H1 (cell line): Measurements from ENCODE around the gene UBN2. TPM values are rescaled to one million over a fixed set of nuclear protein-coding genes. Genes with fewer than 3 reads are reported as not detected.
"Not testable (repeated sequence)": the region's sequence is repeated elsewhere in the genome, so short reads cannot be mapped to it uniquely, and the experiment has no call there.

ENCODE experiments used
- CTCF ChIA-PET: fragments of 300-600 bp; sonication (Branson Sonifier 250); formaldehyde crosslinking; loops from one replicate; lab custom pipeline; 2021; ENCODE audit not compliant: partially characterized antibody; lab: Charles Lee
- POLR2A ChIA-PET: fragments of 300-600 bp; sonication (Branson Sonifier 250); formaldehyde crosslinking; loops from one replicate; lab custom pipeline; 2021; ENCODE audit warnings: inconsistent platforms; ENCODE audit not compliant: partially characterized antibody; lab: Charles Lee
- DNase-seq, 2 experiments: peaks; one replicate each; pipeline versions ENCODE4 v3.0.0 to v3.0.0-alpha.2; 2010 to 2022; ENCODE audit warnings: low spot score in 2 of 2, low read depth in 1 of 2, mixed read lengths in 1 of 2
- FAIRE-seq: peaks from 2 replicates; lab custom pipeline; 2011; peaks lifted over from hg19 to GRCh38; lab: Jason Lieb, UNC
- H2AFZ ChIP-seq: 2 replicates; pipeline ENCODE4 v1.8.1; 2012; ENCODE audit warnings: low read length, inconsistent platforms
- H2AK5ac ChIP-seq: 2 replicates; pipeline ENCODE4 v1.6.1; 2013; ENCODE audit warnings: low read depth, low read length
- H2BK120ac ChIP-seq: replicated peaks from 2 replicates; pipeline ENCODE3; 2013; ENCODE audit warnings: low read depth, low read length, inconsistent platforms
- H2BK12ac ChIP-seq: 2 replicates; pipeline ENCODE4 v1.6.1; 2013; ENCODE audit warnings: low read depth, low read length
- H2BK15ac ChIP-seq: 2 replicates; pipeline ENCODE4 v1.6.1; 2013; ENCODE audit warnings: low read length
- H2BK20ac ChIP-seq: 2 replicates; pipeline ENCODE4 v1.6.1; 2013; ENCODE audit warnings: low read length
- H2BK5ac ChIP-seq: 2 replicates; pipeline ENCODE4 v1.6.1; 2013; ENCODE audit warnings: low read depth, low read length
- H3K14ac ChIP-seq: 2 replicates; pipeline ENCODE4 v1.6.1; 2013; ENCODE audit warnings: inconsistent platforms; ENCODE audit not compliant: insufficient read length
- H3K18ac ChIP-seq: 2 replicates; pipeline ENCODE4 v1.6.1; 2013; ENCODE audit warnings: low read length; ENCODE audit errors: extremely low read depth
- H3K23ac ChIP-seq: 2 replicates; pipeline ENCODE4 v1.6.1; 2013; ENCODE audit warnings: inconsistent platforms; ENCODE audit not compliant: insufficient read length
- H3K23me2 ChIP-seq: 2 replicates; pipeline ENCODE4 v1.6.1; 2013; ENCODE audit warnings: low read depth, low read length
- H3K27ac ChIP-seq: 2 replicates; pipeline ENCODE4 v1.6.1; 2011; ENCODE audit warnings: low read depth, low read length, inconsistent platforms
- H3K27me3 ChIP-seq, 4 experiments: replicated peaks in 1 of 4; 1 replicate in 1 of 4; 2 replicates in 3 of 4; pipeline versions ENCODE4 v1.6.1 to v1.8.1; 2011 to 2013; ENCODE audit warnings: low read length in 3 of 4, mild to moderate bottlenecking in 3 of 4, inconsistent platforms in 2 of 4, mixed read lengths in 2 of 4, moderate library complexity in 1 of 4; ENCODE audit not compliant: control insufficient read depth in 3 of 4, insufficient read depth in 3 of 4; ENCODE audit errors: extremely low read depth in 1 of 4
- H3K36me3 ChIP-seq, 4 experiments: 2 replicates each; pipeline versions ENCODE4 v1.6.1 to v1.8.1; 2011 to 2013; ENCODE audit warnings: mild to moderate bottlenecking in 4 of 4, low read length in 3 of 4, moderate library complexity in 2 of 4, control low read depth in 1 of 4, inconsistent platforms in 1 of 4; ENCODE audit not compliant: insufficient read depth in 4 of 4, control insufficient read depth in 2 of 4
- H3K4ac ChIP-seq: replicated peaks from 2 replicates; pipeline ENCODE3; 2013; ENCODE audit warnings: low read length, low read depth, mixed read lengths, inconsistent platforms; ENCODE audit not compliant: insufficient read length
- H3K4me1 ChIP-seq, 4 experiments: replicated peaks in 1 of 4; 1 replicate in 1 of 4; 2 replicates in 3 of 4; pipeline versions ENCODE4 v1.6.1 to v1.8.1; 2011 to 2013; ENCODE audit warnings: low read length in 3 of 4, inconsistent platforms in 2 of 4, mixed read lengths in 1 of 4; ENCODE audit not compliant: insufficient read depth in 4 of 4, control insufficient read depth in 3 of 4
- H3K4me2 ChIP-seq, 2 experiments: 2 replicates each; pipeline versions ENCODE4 v1.6.1 to v1.8.1; 2011 to 2013; ENCODE audit warnings: low read depth in 2 of 2, low read length in 2 of 2, control low read depth in 1 of 2, inconsistent platforms in 1 of 2, mild to moderate bottlenecking in 1 of 2; ENCODE audit not compliant: insufficient read depth in 1 of 2
- H3K4me3 ChIP-seq, 4 experiments: fragments of 200-600, 300-600 bp in 1 of 4; sonication (generic), shearing (Covaris generic), sonication (Bioruptor Twin) in 1 of 4; 2 replicates each; pipeline versions ENCODE4 v1.5.1 to v1.8.1; 2011 to 2016; ENCODE audit warnings: low read length in 4 of 4, low read depth in 3 of 4, control low read depth in 2 of 4, inconsistent platforms in 2 of 4, mild to moderate bottlenecking in 2 of 4, mixed read lengths in 1 of 4, moderate library complexity in 1 of 4; ENCODE audit not compliant: insufficient read depth in 2 of 4; ENCODE audit errors: extremely low read depth in 1 of 4
- H3K56ac ChIP-seq: replicated peaks from 2 replicates; pipeline ENCODE3; 2013; ENCODE audit warnings: low read depth, mild to moderate bottlenecking, mixed read lengths, low read length, inconsistent platforms; ENCODE audit not compliant: insufficient read length
- H3K79me1 ChIP-seq: 2 replicates; pipeline ENCODE4 v1.6.1; 2013; ENCODE audit warnings: low read depth, low read length, control low read depth
- H3K79me2 ChIP-seq, 2 experiments: 2 replicates each; pipeline versions ENCODE4 v1.6.1 to v1.8.1; 2012 to 2013; ENCODE audit warnings: low read length in 2 of 2, mild to moderate bottlenecking in 2 of 2, inconsistent platforms in 1 of 2; ENCODE audit not compliant: insufficient read depth in 2 of 2, control insufficient read depth in 1 of 2
- H3K9ac ChIP-seq, 4 experiments: replicated peaks in 1 of 4; 1 replicate in 1 of 4; 2 replicates in 3 of 4; pipeline versions ENCODE4 v1.6.1 to v1.8.1; 2011 to 2013; ENCODE audit warnings: low read depth in 3 of 4, low read length in 3 of 4, control low read depth in 2 of 4, mild to moderate bottlenecking in 2 of 4, moderate library complexity in 2 of 4, inconsistent platforms in 1 of 4; ENCODE audit errors: extremely low read depth in 1 of 4
- H3K9me3 ChIP-seq, 2 experiments: 2 replicates each; pipeline versions ENCODE4 v1.6.1 to v1.8.1; 2012 to 2013; ENCODE audit warnings: mild to moderate bottlenecking in 2 of 2, moderate library complexity in 2 of 2, control low read depth in 1 of 2, inconsistent platforms in 1 of 2, low read depth in 1 of 2, low read length in 1 of 2, mixed read lengths in 1 of 2; ENCODE audit not compliant: insufficient read depth in 2 of 2
- H4K20me1 ChIP-seq, 2 experiments: replicated peaks in 1 of 2; 2 replicates each; pipeline versions ENCODE3 to v1.8.1; 2011 to 2013; ENCODE audit warnings: inconsistent platforms in 2 of 2, low read length in 2 of 2, mild to moderate bottlenecking in 1 of 2; ENCODE audit not compliant: insufficient read depth in 2 of 2, control insufficient read depth in 1 of 2
- H4K5ac ChIP-seq: 2 replicates; pipeline ENCODE4 v1.6.1; 2013; ENCODE audit warnings: low read length, low read depth, mixed read lengths, inconsistent platforms; ENCODE audit not compliant: insufficient read length
- H4K8ac ChIP-seq: 2 replicates; pipeline ENCODE4 v1.8.0; 2013; ENCODE audit warnings: mild to moderate bottlenecking, moderate library complexity, low read length, inconsistent platforms; ENCODE audit not compliant: insufficient read depth; ENCODE audit errors: extremely low read depth
- H4K91ac ChIP-seq: replicated peaks from 2 replicates; pipeline ENCODE3; 2013; ENCODE audit warnings: low read length, mixed read lengths, inconsistent platforms; ENCODE audit not compliant: insufficient read length
- WGBS, 2 experiments: shearing (Covaris generic) in 1 of 2; methylation state at CpG; one replicate each; pipeline versions ENCODE4 v1.1.6 to v1.1.7; 2013 to 2015; ENCODE audit warnings: low lambda C conversion rate in 2 of 2, mixed read lengths in 2 of 2, inconsistent platforms in 1 of 2, low coverage in 1 of 2, missing lambda C conversion rate in 1 of 2; ENCODE audit not compliant: insufficient replicate concordance in 2 of 2, insufficient coverage in 1 of 2, insufficient read length in 1 of 2; ENCODE audit errors: extremely low coverage in 1 of 2, missing lambda C conversion rate in 1 of 2; 5-methylcytosine and 5-hydroxymethylcytosine counted together
- polyA plus RNA-seq, 7 experiments: library from polyadenylated mRNA; depleted of rRNA in 3 of 7; stranded (reverse) in 5 of 7; unstranded in 2 of 7; fragments of >200 nt in 5 of 7; fragments of 200-250 nt in 2 of 7; gene quantifications; 1 replicate in 5 of 7; 2 replicates in 1 of 7; 4 replicates in 1 of 7; pipeline versions ENCODE4 v1.2.1 to v1.2.3, GENCODE V29; 2011 to 2013; ENCODE audit warnings: missing spikeins in 2 of 7, mixed read lengths in 2 of 7
- total RNA-seq: library from RNA; stranded (reverse); fragmentation: NEBNext Ultra II Directional; extraction: Animal tissue kit (Norgen Biotek cat#: 25700); gene quantifications from 2 replicates; pipeline ENCODE4 v1.2.1, GENCODE V29; 2021

The UBN2 gene
- total and polyA plus RNA-seq, 2 of the 8 experiments (the other 6 are each of a cell fraction or from before 2014, with no cell fraction given) = 4.1 to 39.6 TPM

GRCh38 chr7:139333443-139333842 is 102.4 kb downstream of the UBN2 start:
- H3K27ac ChIP-seq, H3K4me2 ChIP-seq, H3K18ac ChIP-seq, H3K23me2 ChIP-seq, H3K23ac ChIP-seq, H4K91ac ChIP-seq, H2AFZ ChIP-seq, H4K8ac ChIP-seq, H2AK5ac ChIP-seq, H4K5ac ChIP-seq, H3K9ac ChIP-seq, FAIRE-seq, H2BK20ac ChIP-seq, H3K4me3 ChIP-seq, H2BK120ac ChIP-seq, H2BK12ac ChIP-seq, H4K20me1 ChIP-seq, DNase-seq, H3K79me2 ChIP-seq, H2BK15ac ChIP-seq, H3K4ac ChIP-seq, H3K36me3 ChIP-seq, H3K9me3 ChIP-seq, H2BK5ac ChIP-seq, H3K56ac ChIP-seq, H3K79me1 ChIP-seq, H3K4me1 ChIP-seq, H3K27me3 ChIP-seq, H3K14ac ChIP-seq: not testable (repeated sequence)
- ChIA-PET POLR2A (interaction anchor here (0.7 to 1.8 kb wide), 2 partner anchors 13 to 75 kb away, joined by 4 to 5 read pairs; no protein-coding TSS in a partner anchor), CTCF (interaction anchor here (0.6 to 8.9 kb wide), 4 partner anchors 13 to 648 kb away, joined by 3 to 54 read pairs (median 4); no protein-coding TSS in a partner anchor)
- WGBS, 2 experiments = 95% methylated on average over 12 of the region's 13 CpGs; no CpG with 5 or more reads in 1 of the 2 experiments
